ENCODE results near the gene STK32B. TPM values are rescaled to one million over a fixed set of nuclear protein-coding genes. Genes with fewer than 3 reads are reported as not detected.

STK32B gene
- total and polyA plus RNA-seq, 8 donors, result 0.61 to 5.5 (median 3.1) TPM

DNA sequence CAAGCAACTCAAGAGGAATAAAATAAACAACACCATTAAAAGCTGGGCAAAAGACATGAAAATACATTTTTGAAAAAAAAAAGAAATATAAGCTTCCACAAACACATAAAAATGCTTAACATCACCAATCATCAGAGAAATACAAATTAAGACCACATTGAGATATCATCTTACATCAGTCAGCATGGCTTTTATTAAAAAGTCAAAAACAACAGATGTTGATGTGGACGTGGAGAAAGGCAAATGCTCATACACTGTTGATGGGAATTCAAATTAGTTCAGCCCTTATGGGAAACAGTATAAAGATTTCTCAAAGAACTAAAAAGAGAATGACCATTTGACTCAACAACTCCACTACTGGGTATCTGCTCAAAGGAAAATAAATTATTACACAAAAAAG is 59.6 kb downstream of the STK32B start:
- 77 to 92% (median 90%) methylated on average over 1 of the region's 1 CpG for WGBS, 5 donors
- TF ChIP-seq POLR2AphosphoS5 (IDR thresholded peaks at IDR 0.05) (no peak), EP300 (IDR thresholded peaks at IDR 0.05) (no peak)
- TF ChIP-seq, protein P1, sequence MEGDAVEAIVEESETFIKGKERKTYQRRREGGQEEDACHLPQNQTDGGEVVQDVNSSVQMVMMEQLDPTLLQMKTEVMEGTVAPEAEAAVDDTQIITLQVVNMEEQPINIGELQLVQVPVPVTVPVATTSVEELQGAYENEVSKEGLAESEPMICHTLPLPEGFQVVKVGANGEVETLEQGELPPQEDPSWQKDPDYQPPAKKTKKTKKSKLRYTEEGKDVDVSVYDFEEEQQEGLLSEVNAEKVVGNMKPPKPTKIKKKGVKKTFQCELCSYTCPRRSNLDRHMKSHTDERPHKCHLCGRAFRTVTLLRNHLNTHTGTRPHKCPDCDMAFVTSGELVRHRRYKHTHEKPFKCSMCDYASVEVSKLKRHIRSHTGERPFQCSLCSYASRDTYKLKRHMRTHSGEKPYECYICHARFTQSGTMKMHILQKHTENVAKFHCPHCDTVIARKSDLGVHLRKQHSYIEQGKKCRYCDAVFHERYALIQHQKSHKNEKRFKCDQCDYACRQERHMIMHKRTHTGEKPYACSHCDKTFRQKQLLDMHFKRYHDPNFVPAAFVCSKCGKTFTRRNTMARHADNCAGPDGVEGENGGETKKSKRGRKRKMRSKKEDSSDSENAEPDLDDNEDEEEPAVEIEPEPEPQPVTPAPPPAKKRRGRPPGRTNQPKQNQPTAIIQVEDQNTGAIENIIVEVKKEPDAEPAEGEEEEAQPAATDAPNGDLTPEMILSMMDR (IDR thresholded peaks at IDR 0.05), result no peak
- Histone ChIP-seq H3K4me1 (peaks cover 0 to 7% (median 0%) of the 10 kb centered on the region in 4 donors), H3K4me3 (no peak overlapping the region), H3K27ac (no peak overlapping the region), H3K27me3 (no peaks in the 10 kb centered on the region), H3K9me3 (no peaks in the 10 kb centered on the region), H3K36me3 (no peaks in the 10 kb centered on the region)
- DNase-seq, result no peak
- intact Hi-C loops (cut with DNase I; ENCODE audit: low total_unique reads), result no loop called here

DNA sequence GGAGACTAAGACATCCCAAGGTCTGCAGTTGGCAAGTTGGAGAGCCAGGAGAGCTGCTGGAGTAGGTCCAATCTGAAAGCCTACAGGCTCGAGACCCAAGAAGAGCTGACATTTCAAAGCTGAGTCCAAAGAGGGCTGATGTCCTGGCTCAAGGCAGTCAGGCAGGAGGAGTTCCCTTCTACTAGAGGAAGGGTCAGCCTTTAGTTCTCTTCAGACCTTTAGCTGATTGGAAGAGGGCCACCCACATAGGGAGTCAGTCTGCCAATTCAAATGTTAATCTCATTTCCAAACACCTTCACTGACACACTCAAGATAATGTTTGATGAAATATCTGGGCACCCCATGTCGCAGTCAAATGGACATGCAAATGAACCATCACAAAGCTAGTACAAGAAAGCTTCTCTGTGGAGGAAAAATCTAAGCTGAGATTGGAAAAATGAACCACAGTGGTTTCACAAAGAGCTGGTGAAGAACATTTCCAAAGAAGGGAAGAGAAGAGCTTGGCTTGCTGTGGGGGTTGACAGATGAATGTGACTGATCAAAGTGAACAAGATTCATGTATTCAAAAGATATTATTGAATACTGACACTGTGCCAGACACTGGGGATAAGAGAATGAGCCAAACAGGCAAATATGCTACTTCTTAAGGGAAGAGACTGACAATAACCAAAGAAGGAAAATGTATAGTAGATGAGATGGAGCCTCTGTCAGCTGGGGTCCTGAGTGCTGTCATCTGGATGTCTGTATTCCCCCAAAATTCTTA is 61.2 kb downstream of the STK32B start:
- no peak for DNase-seq
- Histone ChIP-seq H3K4me3 (no peak overlapping the region), H3K4me1 (peaks cover 0 to 7% (median 0%) of the 10 kb centered on the region in 4 donors), H3K9me3 (no peaks in the 10 kb centered on the region), H3K36me3 (no peaks in the 10 kb centered on the region), H3K27me3 (no peaks in the 10 kb centered on the region), H3K27ac (no peak overlapping the region)
- TF ChIP-seq, protein P1 (IDR thresholded peaks at IDR 0.05), result no peak
- TF ChIP-seq EP300 (IDR thresholded peaks at IDR 0.05) (no peak), POLR2A (IDR thresholded peaks at IDR 0.05) (no peak), POLR2AphosphoS5 (IDR thresholded peaks at IDR 0.05) (no peak)
- 32 to 58% (median 39%) methylated on average over 2 of the region's 2 CpGs for WGBS, 5 donors
- intact Hi-C loops (cut with DNase I; ENCODE audit: low total_unique reads), result no loop called here

DNA sequence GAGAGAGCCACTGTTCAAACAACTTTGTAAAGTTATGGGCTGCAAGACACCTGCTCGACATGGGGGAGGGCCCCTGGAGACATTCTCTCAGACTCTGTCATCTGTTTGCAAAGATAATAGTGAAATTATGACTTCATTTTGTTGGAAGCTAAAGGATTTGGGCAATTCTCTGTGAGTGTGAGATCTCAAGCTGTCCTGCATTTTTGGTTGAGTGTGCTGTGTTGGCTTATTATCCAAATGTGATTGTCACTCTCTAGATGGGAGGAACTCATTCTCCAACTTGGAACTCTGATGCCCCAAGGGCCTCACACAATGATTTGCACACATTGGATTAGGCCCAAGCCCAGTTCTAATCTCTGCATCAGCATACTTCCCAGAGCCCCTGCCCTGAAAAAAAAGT is 63.7 kb downstream of the STK32B start:
- intact Hi-C loops (cut with DNase I; ENCODE audit: low total_unique reads), result no loop called here
- WGBS, 5 donors, result 0 to 90% (median 33%) methylated on average over 1 of the region's 1 CpG
- no peak for TF ChIP-seq EP300 (IDR thresholded peaks at IDR 0.05)
- TF ChIP-seq POLR2A (IDR thresholded peaks at IDR 0.05), result no peak
- TF ChIP-seq POLR2AphosphoS5 (IDR thresholded peaks at IDR 0.05), result no peak
- TF ChIP-seq, protein P1 (IDR thresholded peaks at IDR 0.05), result no peak

DNA sequence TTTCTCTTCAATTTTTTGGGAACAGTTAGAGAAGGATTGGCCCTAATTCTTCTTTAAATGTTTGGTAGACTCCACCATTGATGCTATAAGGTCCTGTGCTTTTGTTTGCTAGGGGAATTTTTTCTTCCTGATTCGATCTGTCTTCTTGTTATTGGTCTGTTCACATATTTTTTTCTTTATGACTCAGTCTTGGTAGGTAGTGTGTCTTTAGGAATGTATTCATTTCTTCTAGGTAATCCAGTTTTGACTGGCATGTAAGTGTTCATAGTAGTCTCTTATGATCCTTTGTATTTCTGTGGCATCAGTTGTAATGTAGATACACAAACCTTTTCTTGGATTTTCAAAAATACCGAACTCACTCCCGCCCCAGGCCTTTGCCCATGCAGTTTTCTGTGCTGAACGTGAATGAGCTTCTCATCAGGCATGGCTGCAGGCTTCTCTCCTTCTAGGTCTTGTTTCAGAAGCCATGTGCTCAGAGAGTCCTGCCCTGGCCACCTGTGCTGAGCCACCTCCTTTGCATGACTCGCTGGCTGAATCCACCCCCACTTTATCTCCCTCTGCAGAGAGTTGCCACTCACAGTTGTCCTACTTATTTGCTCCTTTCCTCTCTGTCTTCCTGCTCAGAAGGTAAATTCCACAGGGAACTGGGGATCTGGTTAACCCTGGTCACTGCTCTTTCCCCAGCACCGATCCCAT is 67.0 kb downstream of the STK32B start:
- DNase-seq, result no peak
- TF ChIP-seq EP300 (IDR thresholded peaks at IDR 0.05), result no peak
- TF ChIP-seq POLR2AphosphoS5 (IDR thresholded peaks at IDR 0.05), result no peak
- TF ChIP-seq, protein P1 (IDR thresholded peaks at IDR 0.05), result no peak
- TF ChIP-seq POLR2A (IDR thresholded peaks at IDR 0.05), result no peak
- Histone ChIP-seq H3K36me3 (no peaks in the 10 kb centered on the region), H3K4me3 (no peak overlapping the region), H3K27me3 (no peaks in the 10 kb centered on the region), H3K27ac (no peak overlapping the region), H3K4me1 (peaks cover 0 to 18% (median 5%) of the 10 kb centered on the region in 4 donors), H3K9me3 (no peaks in the 10 kb centered on the region)
- WGBS, 5 donors, result 65 to 82% (median 71%) methylated on average over 6 of the region's 6 CpGs
- intact Hi-C loops (cut with DNase I; ENCODE audit: low total_unique reads), result no loop called here

More for the DNA sequence above, 63.7 kb downstream of the STK32B start:
- no peaks in the 10 kb centered on the region for H3K9me3 ChIP-seq
- no peak for DNase-seq
- H3K27ac ChIP-seq, result no peak overlapping the region
- H3K27me3 ChIP-seq, result no peaks in the 10 kb centered on the region
- no peaks in the 10 kb centered on the region for H3K36me3 ChIP-seq
- H3K4me1 ChIP-seq, result peaks cover 0 to 18% (median 5%) of the 10 kb centered on the region in 4 donors
- H3K4me3 ChIP-seq, result no peak overlapping the region

All from stomach (tissue), 9 donors.